Measurements from ENCODE around the gene SLC5A3.

DNA sequence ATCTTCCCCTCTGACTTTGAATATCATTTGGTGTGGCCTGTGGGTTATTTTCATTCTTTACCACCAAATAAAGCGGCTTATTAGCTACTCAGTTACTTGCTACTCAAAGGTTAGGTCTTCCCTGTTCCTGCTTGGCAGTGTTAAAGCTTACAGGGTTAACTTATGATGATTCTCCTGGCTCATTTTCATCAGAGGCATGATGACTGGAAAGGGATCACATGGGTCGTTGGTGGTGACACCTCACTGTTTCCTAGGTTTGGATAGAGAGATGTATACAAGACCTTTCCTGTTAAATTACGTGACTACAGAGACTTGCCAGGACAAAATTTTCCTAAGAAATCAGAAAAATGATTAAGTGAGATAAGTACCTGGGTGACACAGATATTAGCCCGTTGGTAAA lies 27.4 kb downstream of the SLC5A3 start:
- TF ChIP-seq TOX (CRISPR knock-in tag; IDR thresholded peaks at IDR 0.05; ENCODE audit: borderline replicate concordance) (no peak), OSR1 (CRISPR knock-in tag; IDR thresholded peaks at IDR 0.05) (no peak), RARB (CRISPR knock-in tag; IDR thresholded peaks at IDR 0.05) (no peak), ZNF8 (CRISPR knock-in tag; IDR thresholded peaks at IDR 0.05) (no peak), ZNF565 (CRISPR knock-in tag; conservative IDR thresholded peaks at IDR 0.05; ENCODE audit: low read depth) (no peak), GLIS3 (CRISPR knock-in tag; IDR thresholded peaks at IDR 0.05) (no peak), TCF4 (CRISPR knock-in tag; IDR thresholded peaks at IDR 0.05; ENCODE audit: borderline replicate concordance) (no peak), ARNTL (CRISPR knock-in tag; IDR thresholded peaks at IDR 0.05; ENCODE audit: borderline replicate concordance, low read depth) (no peak), ESRRG (CRISPR knock-in tag; IDR thresholded peaks at IDR 0.05) (no peak), ZFP3 (CRISPR knock-in tag; IDR thresholded peaks at IDR 0.05) (no peak), SNAI2 (CRISPR knock-in tag; IDR thresholded peaks at IDR 0.05) (no peak)
- TF ChIP-seq, protein P1, sequence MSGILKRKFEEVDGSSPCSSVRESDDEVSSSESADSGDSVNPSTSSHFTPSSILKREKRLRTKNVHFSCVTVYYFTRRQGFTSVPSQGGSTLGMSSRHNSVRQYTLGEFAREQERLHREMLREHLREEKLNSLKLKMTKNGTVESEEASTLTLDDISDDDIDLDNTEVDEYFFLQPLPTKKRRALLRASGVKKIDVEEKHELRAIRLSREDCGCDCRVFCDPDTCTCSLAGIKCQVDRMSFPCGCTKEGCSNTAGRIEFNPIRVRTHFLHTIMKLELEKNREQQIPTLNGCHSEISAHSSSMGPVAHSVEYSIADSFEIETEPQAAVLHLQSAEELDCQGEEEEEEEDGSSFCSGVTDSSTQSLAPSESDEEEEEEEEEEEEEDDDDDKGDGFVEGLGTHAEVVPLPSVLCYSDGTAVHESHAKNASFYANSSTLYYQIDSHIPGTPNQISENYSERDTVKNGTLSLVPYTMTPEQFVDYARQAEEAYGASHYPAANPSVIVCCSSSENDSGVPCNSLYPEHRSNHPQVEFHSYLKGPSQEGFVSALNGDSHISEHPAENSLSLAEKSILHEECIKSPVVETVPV (CRISPR knock-in tag; IDR thresholded peaks at IDR 0.05): no peak
- TF ChIP-seq, protein P2, sequence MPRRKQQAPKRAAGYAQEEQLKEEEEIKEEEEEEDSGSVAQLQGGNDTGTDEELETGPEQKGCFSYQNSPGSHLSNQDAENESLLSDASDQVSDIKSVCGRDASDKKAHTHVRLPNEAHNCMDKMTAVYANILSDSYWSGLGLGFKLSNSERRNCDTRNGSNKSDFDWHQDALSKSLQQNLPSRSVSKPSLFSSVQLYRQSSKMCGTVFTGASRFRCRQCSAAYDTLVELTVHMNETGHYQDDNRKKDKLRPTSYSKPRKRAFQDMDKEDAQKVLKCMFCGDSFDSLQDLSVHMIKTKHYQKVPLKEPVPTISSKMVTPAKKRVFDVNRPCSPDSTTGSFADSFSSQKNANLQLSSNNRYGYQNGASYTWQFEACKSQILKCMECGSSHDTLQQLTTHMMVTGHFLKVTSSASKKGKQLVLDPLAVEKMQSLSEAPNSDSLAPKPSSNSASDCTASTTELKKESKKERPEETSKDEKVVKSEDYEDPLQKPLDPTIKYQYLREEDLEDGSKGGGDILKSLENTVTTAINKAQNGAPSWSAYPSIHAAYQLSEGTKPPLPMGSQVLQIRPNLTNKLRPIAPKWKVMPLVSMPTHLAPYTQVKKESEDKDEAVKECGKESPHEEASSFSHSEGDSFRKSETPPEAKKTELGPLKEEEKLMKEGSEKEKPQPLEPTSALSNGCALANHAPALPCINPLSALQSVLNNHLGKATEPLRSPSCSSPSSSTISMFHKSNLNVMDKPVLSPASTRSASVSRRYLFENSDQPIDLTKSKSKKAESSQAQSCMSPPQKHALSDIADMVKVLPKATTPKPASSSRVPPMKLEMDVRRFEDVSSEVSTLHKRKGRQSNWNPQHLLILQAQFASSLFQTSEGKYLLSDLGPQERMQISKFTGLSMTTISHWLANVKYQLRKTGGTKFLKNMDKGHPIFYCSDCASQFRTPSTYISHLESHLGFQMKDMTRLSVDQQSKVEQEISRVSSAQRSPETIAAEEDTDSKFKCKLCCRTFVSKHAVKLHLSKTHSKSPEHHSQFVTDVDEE (CRISPR knock-in tag; IDR thresholded peaks at IDR 0.05): no peak
